ENCODE measurements around the gene TSPAN14. TPM values are rescaled to one million over a fixed set of nuclear protein-coding genes. Genes with fewer than 3 reads are reported as not detected.
"Not testable (repeated sequence)": the region's sequence is repeated elsewhere in the genome, so short reads cannot be mapped to it uniquely, and the experiment has no call there.

TSPAN14 gene
- polyA plus RNA-seq, 4 donors, result 7.4 to 69.4 (median 32.4) TPM

DNA sequence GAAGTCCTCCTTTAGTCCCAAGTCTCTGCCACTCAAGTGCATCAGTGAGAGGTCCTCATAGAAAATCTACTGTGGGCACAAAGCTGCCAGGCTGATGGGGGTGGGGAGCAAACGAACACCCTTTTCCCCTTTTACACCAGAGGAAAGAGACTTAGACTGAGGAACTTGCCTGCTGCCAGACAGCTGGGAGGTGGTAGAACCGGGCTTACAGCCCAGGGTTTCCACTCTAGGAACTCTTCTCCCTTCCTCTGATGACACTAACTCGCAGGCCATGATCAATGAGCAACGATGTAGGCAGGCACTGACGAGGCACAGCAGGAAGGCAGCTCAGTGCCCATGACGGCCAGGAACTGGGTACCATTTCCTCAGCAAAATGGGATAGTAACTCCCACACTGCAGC, 72.6 kb downstream of the TSPAN14 start:
- H3K27me3 ChIP-seq (ENCODE audit: control insufficient read depth in 3 of 3, insufficient read depth in 3 of 3, low read length in 3 of 3), result no peaks in the 10 kb centered on the region
- H3K4me1 ChIP-seq (ENCODE audit: control insufficient read depth in 3 of 3, insufficient read depth in 2 of 3, low read depth in 1 of 3, low read length in 2 of 3), result peaks cover 0 to 2% (median 0%) of the 10 kb centered on the region in 3 donors
- FAIRE-seq, result no peak
- DNase-seq, result no peak
- no peak overlapping the region for H3K4me3 ChIP-seq (ENCODE audit: low read depth in 1 of 3, low read length in 3 of 3)
- H3K9me3 ChIP-seq (ENCODE audit: control insufficient read depth in 2 of 2, insufficient read depth in 1 of 2, low read depth in 1 of 2, low read length in 1 of 2), result no peaks in the 10 kb centered on the region
- no peak overlapping the region for H3K27ac ChIP-seq (ENCODE audit: low read depth in 1 of 3, low read length in 2 of 3)
- 49 to 51% (median 49%) methylated on average over 6 of the region's 6 CpGs for WGBS, 3 donors
- H3K36me3 ChIP-seq (ENCODE audit: control insufficient read depth in 3 of 3, insufficient read depth in 2 of 3, low read depth in 1 of 3, low read length in 3 of 3), result peaks cover 0 to 3% (median 0%) of the 10 kb centered on the region in 3 donors

DNA sequence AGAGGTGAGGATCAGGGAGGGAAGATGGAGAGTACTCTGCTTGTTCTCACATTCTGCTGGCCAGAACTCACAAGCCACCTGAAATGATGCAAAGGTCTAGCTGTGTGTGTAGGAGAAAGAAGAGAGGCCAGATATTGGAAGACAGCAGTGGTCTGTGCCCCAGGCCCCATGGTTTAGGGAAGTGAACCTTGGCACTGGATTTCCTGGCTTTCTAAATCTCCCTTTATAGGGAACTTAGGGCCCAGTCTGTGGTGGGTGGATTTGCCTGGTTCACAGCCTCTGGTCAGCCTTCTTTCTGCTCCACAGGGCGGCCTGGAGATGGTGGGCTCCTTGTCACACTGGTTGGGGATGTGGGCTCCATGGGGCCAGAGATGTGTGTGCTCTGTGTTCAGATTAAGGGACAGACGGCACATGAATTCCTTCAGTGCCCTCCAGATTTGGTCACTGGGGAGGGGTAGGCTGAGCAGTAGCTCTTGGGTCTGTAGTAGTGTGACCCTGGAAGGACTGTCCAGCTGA, 74.1 kb downstream of the TSPAN14 start:
- Histone ChIP-seq H3K9me3 (ENCODE audit: control insufficient read depth in 2 of 2, insufficient read depth in 1 of 2, low read depth in 1 of 2, low read length in 1 of 2) (no peaks in the 10 kb centered on the region), H3K27me3 (ENCODE audit: control insufficient read depth in 3 of 3, insufficient read depth in 3 of 3, low read length in 3 of 3) (no peaks in the 10 kb centered on the region), H3K36me3 (ENCODE audit: control insufficient read depth in 3 of 3, insufficient read depth in 2 of 3, low read depth in 1 of 3, low read length in 3 of 3) (no peaks in the 10 kb centered on the region), H3K4me3 (ENCODE audit: low read depth in 1 of 3, low read length in 3 of 3) (no peak overlapping the region), H3K4me1 (ENCODE audit: control insufficient read depth in 3 of 3, insufficient read depth in 2 of 3, low read depth in 1 of 3, low read length in 2 of 3) (peaks cover 0 to 2% (median 0%) of the 10 kb centered on the region in 3 donors), H3K27ac (ENCODE audit: low read depth in 1 of 3, low read length in 2 of 3) (peak overlapping the region in 1 of 3 donors; percentile 22)
- FAIRE-seq (no peak), DNase-seq (no peak)
- WGBS, 3 donors, result 80 to 94% (median 90%) methylated on average over 2 of the region's 2 CpGs

DNA sequence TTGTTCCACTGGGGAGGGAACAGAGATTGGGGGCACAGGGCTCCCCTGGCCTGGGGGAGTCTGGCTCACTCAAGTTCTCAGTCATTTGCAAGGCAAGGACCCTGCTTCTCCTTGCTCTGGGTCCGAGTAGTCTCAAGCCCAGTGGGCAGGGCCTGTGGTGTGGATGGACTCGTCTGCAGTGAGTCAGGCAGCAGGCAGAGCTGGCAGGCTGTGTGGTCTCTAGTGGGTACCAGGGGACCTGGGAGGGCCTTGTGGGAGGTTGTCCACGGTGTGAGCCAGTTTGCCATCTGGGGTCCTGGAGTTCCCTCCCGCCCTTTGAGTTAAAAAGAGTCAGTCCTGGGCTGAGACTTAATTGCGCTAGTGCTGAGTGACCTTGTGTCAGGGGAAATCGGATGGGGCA, 74.8 kb downstream of the TSPAN14 start:
- Histone ChIP-seq H3K9me3 (ENCODE audit: control insufficient read depth in 2 of 2, insufficient read depth in 1 of 2, low read depth in 1 of 2, low read length in 1 of 2) (no peaks in the 10 kb centered on the region), H3K27ac (ENCODE audit: low read depth in 1 of 3, low read length in 2 of 3) (peak overlapping the region in 1 of 3 donors; percentile 22), H3K27me3 (ENCODE audit: control insufficient read depth in 3 of 3, insufficient read depth in 3 of 3, low read length in 3 of 3) (no peaks in the 10 kb centered on the region), H3K4me1 (ENCODE audit: control insufficient read depth in 3 of 3, insufficient read depth in 2 of 3, low read depth in 1 of 3, low read length in 2 of 3) (peaks cover 0 to 2% (median 0%) of the 10 kb centered on the region in 3 donors), H3K4me3 (ENCODE audit: low read depth in 1 of 3, low read length in 3 of 3) (no peak overlapping the region), H3K36me3 (ENCODE audit: control insufficient read depth in 3 of 3, insufficient read depth in 2 of 3, low read depth in 1 of 3, low read length in 3 of 3) (no peaks in the 10 kb centered on the region)
- DNase-seq (no peak), FAIRE-seq (no peak)
- WGBS, 3 donors, result 77 to 88% (median 80%) methylated on average over 6 of the region's 6 CpGs

DNA sequence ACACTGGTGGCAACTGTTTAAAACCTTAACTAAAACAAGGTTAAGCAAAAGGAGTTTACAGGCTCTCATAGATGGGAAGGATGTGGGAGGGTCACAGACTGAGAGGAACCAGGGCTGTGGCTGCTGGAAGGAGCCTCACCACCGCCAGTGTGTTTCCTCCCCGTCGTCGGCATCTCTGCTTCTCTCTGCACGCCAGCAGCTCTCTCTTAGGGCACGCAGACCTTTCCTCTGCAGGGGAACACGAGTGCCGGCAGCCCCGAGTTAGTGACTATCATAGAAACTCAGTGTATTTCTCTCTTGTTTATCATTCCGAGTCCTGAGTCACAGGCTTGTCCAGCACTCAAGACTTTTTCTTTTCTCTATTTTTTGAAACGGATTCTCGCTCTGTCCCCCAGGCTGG, 75.5 kb downstream of the TSPAN14 start:
- H3K4me3 ChIP-seq (ENCODE audit: low read depth in 1 of 3, low read length in 3 of 3), result no peak overlapping the region
- peak in 1 of 2 donors; percentile 28 for DNase-seq
- H3K4me1 ChIP-seq (ENCODE audit: control insufficient read depth in 3 of 3, insufficient read depth in 2 of 3, low read depth in 1 of 3, low read length in 2 of 3), result peaks cover 0 to 2% (median 0%) of the 10 kb centered on the region in 3 donors
- no peaks in the 10 kb centered on the region for H3K27me3 ChIP-seq (ENCODE audit: control insufficient read depth in 3 of 3, insufficient read depth in 3 of 3, low read length in 3 of 3)
- no peak for FAIRE-seq
- WGBS, 3 donors, result 62 to 89% (median 72%) methylated on average over 12 of the region's 12 CpGs
- peak overlapping the region in 1 of 3 donors; percentile 22 for H3K27ac ChIP-seq (ENCODE audit: low read depth in 1 of 3, low read length in 2 of 3)
- no peaks in the 10 kb centered on the region for H3K9me3 ChIP-seq (ENCODE audit: control insufficient read depth in 2 of 2, insufficient read depth in 1 of 2, low read depth in 1 of 2, low read length in 1 of 2)
- H3K36me3 ChIP-seq (ENCODE audit: control insufficient read depth in 3 of 3, insufficient read depth in 2 of 3, low read depth in 1 of 3, low read length in 3 of 3), result no peaks in the 10 kb centered on the region

DNA sequence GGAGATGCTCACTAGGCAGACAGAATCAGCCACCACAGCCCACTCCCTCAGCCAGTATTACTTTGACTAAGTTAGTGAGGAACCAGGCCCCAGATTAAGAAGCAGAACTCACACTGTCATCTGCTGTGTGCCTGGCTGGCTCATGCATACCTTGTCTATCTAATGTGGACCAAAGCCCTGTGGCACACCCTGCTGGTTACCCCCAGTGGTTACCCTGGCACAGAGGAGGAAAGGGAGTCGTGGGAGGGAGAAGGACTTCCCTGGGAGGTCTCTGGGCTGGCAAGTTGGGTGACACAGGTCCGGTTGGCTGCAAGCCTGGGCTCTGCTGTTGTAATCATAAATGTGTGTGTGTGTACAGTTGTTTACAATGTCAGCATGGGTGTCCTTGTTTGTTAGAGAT, 76.1 kb downstream of the TSPAN14 start:
- FAIRE-seq, result no peak
- H3K36me3 ChIP-seq (ENCODE audit: control insufficient read depth in 3 of 3, insufficient read depth in 2 of 3, low read depth in 1 of 3, low read length in 3 of 3), result no peaks in the 10 kb centered on the region
- H3K4me3 ChIP-seq (ENCODE audit: low read depth in 1 of 3, low read length in 3 of 3), result no peak overlapping the region
- no peaks in the 10 kb centered on the region for H3K27me3 ChIP-seq (ENCODE audit: control insufficient read depth in 3 of 3, insufficient read depth in 3 of 3, low read length in 3 of 3)
- no peak overlapping the region for H3K27ac ChIP-seq (ENCODE audit: low read depth in 1 of 3, low read length in 2 of 3)
- 23 to 44% (median 30%) methylated on average over 2 of the region's 2 CpGs for WGBS, 3 donors
- H3K4me1 ChIP-seq (ENCODE audit: control insufficient read depth in 3 of 3, insufficient read depth in 2 of 3, low read depth in 1 of 3, low read length in 2 of 3), result peaks cover 0 to 2% (median 0%) of the 10 kb centered on the region in 3 donors
- H3K9me3 ChIP-seq (ENCODE audit: control insufficient read depth in 2 of 2, insufficient read depth in 1 of 2, low read depth in 1 of 2, low read length in 1 of 2), result no peaks in the 10 kb centered on the region
- no peak for DNase-seq

DNA sequence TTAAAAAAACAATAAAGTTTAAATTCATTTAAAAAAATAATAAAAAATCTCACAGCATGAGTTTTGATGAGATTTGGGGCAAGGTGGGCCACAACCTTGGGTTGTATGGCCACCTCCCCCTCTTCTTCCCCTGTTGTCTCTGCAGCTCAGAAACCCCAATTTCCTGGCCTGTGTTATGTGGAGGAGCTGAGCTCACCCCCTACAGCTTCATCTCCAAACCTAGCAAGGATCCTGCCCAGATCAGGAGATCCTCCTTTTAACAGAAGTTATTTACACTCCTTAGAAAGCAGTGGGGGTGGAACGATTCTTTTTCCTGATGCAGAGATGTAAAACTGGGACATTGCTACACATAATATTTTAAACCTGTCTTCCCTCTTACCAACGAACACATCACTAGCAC, 76.7 kb downstream of the TSPAN14 start:
- WGBS, 3 donors, result 35 to 56% (median 47%) methylated on average over 2 of the region's 2 CpGs
- no peak for FAIRE-seq

DNA sequence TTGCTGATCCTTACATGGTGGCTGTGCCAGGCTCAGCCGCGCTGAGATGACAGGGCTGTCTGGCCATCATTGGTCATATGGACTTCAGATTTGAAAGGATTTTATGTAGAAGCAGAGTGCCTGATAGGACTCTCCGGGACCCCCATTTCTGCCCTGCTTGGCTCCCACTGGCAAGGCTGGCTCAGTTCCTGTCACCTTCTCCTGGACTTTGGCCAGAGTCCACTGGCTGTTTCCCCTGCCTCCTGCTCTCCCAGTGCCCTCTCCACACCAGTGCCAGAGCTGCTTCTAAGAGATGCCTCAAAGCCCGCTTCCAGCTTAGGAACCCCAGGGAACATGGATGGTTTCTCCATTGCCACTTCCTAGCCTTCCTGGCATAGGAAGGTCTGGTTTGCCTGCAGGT, 78.5 kb downstream of the TSPAN14 start:
- no peak for DNase-seq
- no peaks in the 10 kb centered on the region for H3K27me3 ChIP-seq (ENCODE audit: control insufficient read depth in 3 of 3, insufficient read depth in 3 of 3, low read length in 3 of 3)
- H3K27ac ChIP-seq (ENCODE audit: low read depth in 1 of 3, low read length in 2 of 3), result no peak overlapping the region
- 86 to 97% (median 97%) methylated on average over 4 of the region's 4 CpGs for WGBS, 3 donors
- peaks cover 0 to 4% (median 2%) of the 10 kb centered on the region in 3 donors for H3K4me1 ChIP-seq (ENCODE audit: control insufficient read depth in 3 of 3, insufficient read depth in 2 of 3, low read depth in 1 of 3, low read length in 2 of 3)
- no peak overlapping the region for H3K4me3 ChIP-seq (ENCODE audit: low read depth in 1 of 3, low read length in 3 of 3)
- no peaks in the 10 kb centered on the region for H3K36me3 ChIP-seq (ENCODE audit: control insufficient read depth in 3 of 3, insufficient read depth in 2 of 3, low read depth in 1 of 3, low read length in 3 of 3)
- no peaks in the 10 kb centered on the region for H3K9me3 ChIP-seq (ENCODE audit: control insufficient read depth in 2 of 2, insufficient read depth in 1 of 2, low read depth in 1 of 2, low read length in 1 of 2)
- no peak for FAIRE-seq

More for the DNA sequence above, 76.7 kb downstream of the TSPAN14 start:
- H3K36me3 ChIP-seq (ENCODE audit: control insufficient read depth in 3 of 3, insufficient read depth in 2 of 3, low read depth in 1 of 3, low read length in 3 of 3), result no peaks in the 10 kb centered on the region
- H3K4me3 ChIP-seq (ENCODE audit: low read depth in 1 of 3, low read length in 3 of 3), result no peak overlapping the region
- H3K9me3 ChIP-seq (ENCODE audit: control insufficient read depth in 2 of 2, insufficient read depth in 1 of 2, low read depth in 1 of 2, low read length in 1 of 2), result no peaks in the 10 kb centered on the region
- no peak for DNase-seq
- H3K27ac ChIP-seq (ENCODE audit: low read depth in 1 of 3, low read length in 2 of 3), result no peak overlapping the region
- peaks cover 0 to 4% (median 2%) of the 10 kb centered on the region in 3 donors for H3K4me1 ChIP-seq (ENCODE audit: control insufficient read depth in 3 of 3, insufficient read depth in 2 of 3, low read depth in 1 of 3, low read length in 2 of 3)
- H3K27me3 ChIP-seq (ENCODE audit: control insufficient read depth in 3 of 3, insufficient read depth in 3 of 3, low read length in 3 of 3), result no peaks in the 10 kb centered on the region

DNA sequence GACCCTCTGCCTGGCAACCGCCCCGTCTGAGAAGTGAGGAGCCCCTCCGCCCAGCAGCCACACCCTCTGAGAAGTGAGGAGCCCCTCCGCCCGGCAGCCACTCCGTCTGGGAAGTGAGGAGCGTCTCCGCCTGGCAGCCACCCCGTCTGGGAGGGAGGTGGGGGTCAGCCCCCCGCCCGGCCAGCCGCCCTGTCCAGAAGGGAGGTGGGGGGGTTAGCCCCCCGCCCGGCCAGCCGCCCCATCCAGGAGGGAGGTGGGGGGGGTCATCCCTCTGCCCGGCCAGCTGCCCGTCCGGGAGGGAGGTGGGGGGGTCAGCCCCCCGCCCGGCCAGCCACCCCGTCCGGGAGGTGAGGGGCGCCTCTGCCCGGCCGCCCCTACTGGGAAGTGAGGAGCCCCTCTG, 79.9 kb downstream of the TSPAN14 start:
- not testable (repeated sequence) for DNase-seq; FAIRE-seq; H3K27ac ChIP-seq (ENCODE audit: low read depth in 1 of 3, low read length in 2 of 3); H3K36me3 ChIP-seq (ENCODE audit: control insufficient read depth in 3 of 3, insufficient read depth in 2 of 3, low read depth in 1 of 3, low read length in 3 of 3); H3K4me1 ChIP-seq (ENCODE audit: control insufficient read depth in 3 of 3, insufficient read depth in 2 of 3, low read depth in 1 of 3, low read length in 2 of 3); H3K9me3 ChIP-seq (ENCODE audit: control insufficient read depth in 2 of 2, insufficient read depth in 1 of 2, low read depth in 1 of 2, low read length in 1 of 2); H3K27me3 ChIP-seq (ENCODE audit: control insufficient read depth in 3 of 3, insufficient read depth in 3 of 3, low read length in 3 of 3); H3K4me3 ChIP-seq (ENCODE audit: low read depth in 1 of 3, low read length in 3 of 3)
- 93 to 100% (median 97%) methylated on average over 2 to 9 of the region's 25 CpGs for WGBS, 3 donors

DNA sequence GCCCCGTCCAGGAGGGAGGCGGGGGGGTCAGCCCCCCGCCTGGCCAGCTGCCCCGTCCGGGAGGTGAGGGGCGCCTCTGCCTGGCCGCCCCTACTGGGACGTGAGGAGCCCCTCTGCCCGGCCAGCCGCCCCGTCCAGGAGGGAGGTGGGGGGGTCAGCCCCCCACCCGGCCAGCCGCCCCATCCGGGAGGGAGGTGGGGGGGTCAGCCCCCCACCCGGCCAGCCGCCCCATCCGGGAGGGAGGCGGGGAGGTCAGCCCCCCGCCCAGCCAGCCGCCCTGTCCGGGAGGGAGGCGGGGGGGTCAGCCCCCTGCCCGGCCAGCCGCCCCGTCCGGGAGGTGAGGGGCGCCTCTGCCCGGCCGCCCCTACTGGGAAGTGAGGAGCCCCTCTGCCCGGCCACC, 80.5 kb downstream of the TSPAN14 start:
- not testable (repeated sequence) for H3K27me3 ChIP-seq (ENCODE audit: control insufficient read depth in 3 of 3, insufficient read depth in 3 of 3, low read length in 3 of 3)

More for the DNA sequence above, 80.5 kb downstream of the TSPAN14 start:
- not testable (repeated sequence) for DNase-seq; H3K36me3 ChIP-seq (ENCODE audit: control insufficient read depth in 3 of 3, insufficient read depth in 2 of 3, low read depth in 1 of 3, low read length in 3 of 3); H3K27ac ChIP-seq (ENCODE audit: low read depth in 1 of 3, low read length in 2 of 3); H3K9me3 ChIP-seq (ENCODE audit: control insufficient read depth in 2 of 2, insufficient read depth in 1 of 2, low read depth in 1 of 2, low read length in 1 of 2); H3K4me3 ChIP-seq (ENCODE audit: low read depth in 1 of 3, low read length in 3 of 3); FAIRE-seq; H3K4me1 ChIP-seq (ENCODE audit: control insufficient read depth in 3 of 3, insufficient read depth in 2 of 3, low read depth in 1 of 3, low read length in 2 of 3)
- WGBS, 3 donors, result 82 to 89% (median 88%) methylated on average over 6 to 17 of the region's 30 CpGs

Data from small intestine (tissue), 7 donors.